ENCODE data around the gene PLEKHD1. TPM values are rescaled to one million over a fixed set of nuclear protein-coding genes. Genes with fewer than 3 reads are reported as not detected.

Gene PLEKHD1
- under 1 TPM; 0.05 TPM for total RNA-seq

GRCh38 chr14:69484444-69485314, at the start of gene PLEKHD1:
Gene PLEKHD1, plus strand, starts transcription at chr14:69484728. Its CDS starts 238 bp downstream, at chr14:69484966.
- Mint-ChIP-seq H3K27ac (no peak within 1 kb of the TSS), H3K36me3 (ENCODE audit: low read depth) (peaks cover 1% of the 10 kb centered on the region), H3K4me1 (peaks cover 2% of the 10 kb centered on the region), H3K9me3 (ENCODE audit: low read depth) (no peaks in the 10 kb centered on the region), H3K4me3 (no peak within 1 kb of the TSS), H3K27me3 (peaks cover 35% of the 10 kb centered on the region)
- DNase-seq (peak; percentile 8), ATAC-seq (peak; percentile 9)
- CTCF ChIA-PET, result interaction anchor here (0.6 kb wide), 1 partner anchor 33 kb away, joined by 3 read pairs; no protein-coding TSS in a partner anchor
- intact Hi-C loops (cut with DNase I, micrococcal nuclease), result no loop called here
- POLR2A ChIA-PET, result no interaction called here

- intact Hi-C loops (cut with DNase I, micrococcal nuclease), result no loop called here
- ChIA-PET CTCF (interaction anchor here (0.5 to 0.9 kb wide), 2 partner anchors 66 to 197 kb away, joined by 4 read pairs; no protein-coding TSS in a partner anchor), POLR2A (no interaction called here)
- no peak for ATAC-seq
- H3K9me3 Mint-ChIP-seq (ENCODE audit: low read depth), result no peaks in the 10 kb centered on the region
- peaks cover 27% of the 10 kb centered on the region for H3K36me3 Mint-ChIP-seq (ENCODE audit: low read depth)
- no peak for DNase-seq
- H3K4me3 Mint-ChIP-seq, result no peak overlapping the region
- no peaks in the 10 kb centered on the region for H3K27me3 Mint-ChIP-seq
- H3K27ac Mint-ChIP-seq, result no peak overlapping the region
- H3K4me1 Mint-ChIP-seq, result peaks cover 12% of the 10 kb centered on the region
Observed at GRCh38 chr14:69439521-69440270, 44.8 kb upstream of the PLEKHD1 start.

GRCh38 chr14:69441948-69442347, 42.6 kb upstream of the PLEKHD1 start:
- ChIA-PET POLR2A (no interaction called here), CTCF (interaction anchor here (1.6 to 1.9 kb wide), 2 partner anchors 11 to 19 kb away, joined by 3 to 5 read pairs; no protein-coding TSS in a partner anchor)
- DNase-seq, result no peak
- Mint-ChIP-seq H3K9me3 (ENCODE audit: low read depth) (no peaks in the 10 kb centered on the region), H3K36me3 (ENCODE audit: low read depth) (peaks cover 34% of the 10 kb centered on the region), H3K27me3 (no peaks in the 10 kb centered on the region), H3K4me1 (peaks cover 12% of the 10 kb centered on the region), H3K27ac (peak overlapping the region; percentile 68), H3K4me3 (peak overlapping the region; percentile 56)
- intact Hi-C loops (cut with DNase I, micrococcal nuclease), result no loop called here
- no peak for ATAC-seq

GRCh38 chr14:69443296-69443805, 41.2 kb upstream of the PLEKHD1 start:
- intact Hi-C loops (cut with DNase I, micrococcal nuclease), result no loop called here

GRCh38 chr14:69449216-69449615, 35.3 kb upstream of the PLEKHD1 start:
- ATAC-seq, result no peak

More at GRCh38 chr14:69443296-69443805, 41.2 kb upstream of the PLEKHD1 start:
- CTCF ChIA-PET, result interaction anchor here (1.6 kb wide), 1 partner anchor 10 kb away, joined by 3 read pairs; no protein-coding TSS in a partner anchor
- POLR2A ChIA-PET, result no interaction called here
- ATAC-seq (no peak), DNase-seq (no peak)
- Mint-ChIP-seq H3K27ac (no peak overlapping the region), H3K4me3 (peak overlapping the region; percentile 45), H3K4me1 (peaks cover 12% of the 10 kb centered on the region), H3K27me3 (no peaks in the 10 kb centered on the region), H3K9me3 (ENCODE audit: low read depth) (no peaks in the 10 kb centered on the region), H3K36me3 (ENCODE audit: low read depth) (peaks cover 35% of the 10 kb centered on the region)

GRCh38 chr14:69451941-69452340, 32.6 kb upstream of the PLEKHD1 start:
- no peaks in the 10 kb centered on the region for H3K4me1 Mint-ChIP-seq
- POLR2A ChIA-PET, result interaction anchor here (0.6 kb wide), 1 partner anchor 286 kb away, joined by 4 read pairs; no protein-coding TSS in a partner anchor
- H3K36me3 Mint-ChIP-seq (ENCODE audit: low read depth), result peaks cover 15% of the 10 kb centered on the region

More at GRCh38 chr14:69449216-69449615, 35.3 kb upstream of the PLEKHD1 start:
- no peak for DNase-seq
- intact Hi-C loops (cut with DNase I, micrococcal nuclease), result no loop called here
- H3K27me3 Mint-ChIP-seq, result no peaks in the 10 kb centered on the region
- H3K27ac Mint-ChIP-seq, result no peak overlapping the region
- H3K4me3 Mint-ChIP-seq, result no peak overlapping the region
- H3K36me3 Mint-ChIP-seq (ENCODE audit: low read depth), result peaks cover 13% of the 10 kb centered on the region
- ChIA-PET POLR2A (no interaction called here), CTCF (interaction anchor here (1.0 to 2.6 kb wide), 3 partner anchors 10 to 202 kb away, joined by 3 to 9 read pairs (median 6); no protein-coding TSS in a partner anchor)
- no peaks in the 10 kb centered on the region for H3K4me1 Mint-ChIP-seq
- H3K9me3 Mint-ChIP-seq (ENCODE audit: low read depth), result no peaks in the 10 kb centered on the region

GRCh38 chr14:69458350-69458749, 26.2 kb upstream of the PLEKHD1 start:
- Mint-ChIP-seq H3K36me3 (ENCODE audit: low read depth) (peaks cover 29% of the 10 kb centered on the region), H3K4me1 (no peaks in the 10 kb centered on the region)

More at GRCh38 chr14:69451941-69452340, 32.6 kb upstream of the PLEKHD1 start:
- H3K27me3 Mint-ChIP-seq, result no peaks in the 10 kb centered on the region
- ATAC-seq (no peak), DNase-seq (no peak)
- H3K27ac Mint-ChIP-seq, result no peak overlapping the region
- H3K4me3 Mint-ChIP-seq, result no peak overlapping the region
- no peaks in the 10 kb centered on the region for H3K9me3 Mint-ChIP-seq (ENCODE audit: low read depth)
- CTCF ChIA-PET, result interaction anchor here (0.7 to 2.6 kb wide), 2 partner anchors 8 to 32 kb away, joined by 3 to 9 read pairs; partner anchors contain the start of gene PLEKHD1
- intact Hi-C loops (cut with DNase I, micrococcal nuclease), result no loop called here

GRCh38 chr14:69459122-69459521, 25.4 kb upstream of the PLEKHD1 start:
- H3K27ac Mint-ChIP-seq, result no peak overlapping the region
- H3K9me3 Mint-ChIP-seq (ENCODE audit: low read depth), result no peaks in the 10 kb centered on the region
- H3K36me3 Mint-ChIP-seq (ENCODE audit: low read depth), result peaks cover 29% of the 10 kb centered on the region
- intact Hi-C loops (cut with DNase I, micrococcal nuclease), result loop anchor here in 1 of 2 experiments (5.0 kb wide), 1 partner anchor 197 kb away; the partner anchor contains the start of gene GALNT16
- H3K4me3 Mint-ChIP-seq, result no peak overlapping the region
- no peak for DNase-seq
- ChIA-PET CTCF (interaction anchor here (0.9 to 5.8 kb wide), 18 partner anchors 8 to 330 kb away, joined by 3 to 73 read pairs (median 6); no protein-coding TSS in a partner anchor), POLR2A (no interaction called here)
- no peaks in the 10 kb centered on the region for H3K4me1 Mint-ChIP-seq
- no peak for ATAC-seq
- no peaks in the 10 kb centered on the region for H3K27me3 Mint-ChIP-seq

More at GRCh38 chr14:69458350-69458749, 26.2 kb upstream of the PLEKHD1 start:
- H3K4me3 Mint-ChIP-seq, result no peak overlapping the region
- POLR2A ChIA-PET, result no interaction called here
- H3K9me3 Mint-ChIP-seq (ENCODE audit: low read depth), result no peaks in the 10 kb centered on the region
- H3K27me3 Mint-ChIP-seq, result no peaks in the 10 kb centered on the region
- CTCF ChIA-PET, result interaction anchor here (1.1 to 5.8 kb wide), 8 partner anchors 8 to 329 kb away, joined by 3 to 73 read pairs (median 8); no protein-coding TSS in a partner anchor
- ATAC-seq (no peak), DNase-seq (no peak)
- intact Hi-C loops (cut with DNase I, micrococcal nuclease), result loop anchor here in 1 of 2 experiments (5.0 kb wide), 1 partner anchor 196 kb away; the partner anchor contains the start of gene GALNT16
- H3K27ac Mint-ChIP-seq, result no peak overlapping the region

- Mint-ChIP-seq H3K36me3 (ENCODE audit: low read depth) (peaks cover 29% of the 10 kb centered on the region), H3K27me3 (no peaks in the 10 kb centered on the region), H3K9me3 (ENCODE audit: low read depth) (no peaks in the 10 kb centered on the region), H3K27ac (no peak overlapping the region), H3K4me3 (no peak overlapping the region), H3K4me1 (no peaks in the 10 kb centered on the region)
- peak; percentile 93 for ATAC-seq
- intact Hi-C loops (cut with DNase I, micrococcal nuclease), result loop anchor here (1.0 to 10.0 kb wide), 5 partner anchors 61 to 595 kb away; partner anchors contain the start of genes ERH (in 1 of the 2) and SLC39A9 (in 1 of the 2)
- peak; percentile 79 for DNase-seq
- POLR2A ChIA-PET, result no interaction called here
- CTCF ChIA-PET, result interaction anchor here (0.6 to 5.8 kb wide), 31 partner anchors 10 to 339 kb away, joined by 3 to 73 read pairs (median 5); partner anchors contain the start of gene GALNT16
Observed at GRCh38 chr14:69460093-69460701, 24.3 kb upstream of the PLEKHD1 start.

GRCh38 chr14:69464379-69464778, 20.1 kb upstream of the PLEKHD1 start:
- DNase-seq, result no peak
- no peaks in the 10 kb centered on the region for H3K9me3 Mint-ChIP-seq (ENCODE audit: low read depth)
- intact Hi-C loops (cut with DNase I, micrococcal nuclease), result loop anchor here in 1 of 2 experiments (10.0 kb wide), 1 partner anchor 600 kb away; no protein-coding TSS in a partner anchor
- ATAC-seq, result no peak
- no peak overlapping the region for H3K4me3 Mint-ChIP-seq
- H3K27ac Mint-ChIP-seq, result no peak overlapping the region
- no peaks in the 10 kb centered on the region for H3K27me3 Mint-ChIP-seq
- H3K36me3 Mint-ChIP-seq (ENCODE audit: low read depth), result peaks cover 7% of the 10 kb centered on the region
- H3K4me1 Mint-ChIP-seq, result no peaks in the 10 kb centered on the region
- CTCF ChIA-PET, result interaction anchor here (0.8 to 1.5 kb wide), 4 partner anchors 9 to 60 kb away, joined by 3 to 4 read pairs (median 3); no protein-coding TSS in a partner anchor
- POLR2A ChIA-PET, result no interaction called here

All from activated CD4-positive, alpha-beta T cell treated with anti-CD3 and anti-CD28 coated beads for 36 hours (primary cell).